Fibroblast of skin of right quadriceps (primary cell): ENCODE measurements around the gene USP6NL.

ENCODE experiments used
- DNase-seq: peaks from one replicate; pipeline ENCODE4 v3.0.0-alpha.2; 2013

Gene USP6NL

DNA sequence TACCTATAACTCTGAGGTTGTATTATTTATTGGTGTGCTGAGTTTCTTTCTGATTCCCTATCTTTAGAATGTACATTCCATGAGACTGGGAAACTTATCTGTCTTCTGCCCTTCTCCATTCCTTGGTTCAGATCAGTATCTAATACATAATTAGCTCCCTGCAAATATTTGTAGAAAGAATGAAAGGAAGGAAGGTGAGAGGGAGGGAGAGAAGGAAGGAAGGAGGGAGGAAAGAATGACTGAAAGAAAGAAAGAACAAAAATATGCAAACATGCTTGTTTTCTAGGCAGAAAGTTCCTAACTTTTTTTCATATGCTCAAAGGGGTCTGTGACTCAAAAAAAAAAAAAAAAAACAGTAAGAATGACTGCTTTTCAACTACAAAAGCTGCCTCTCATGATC is 3.9 kb upstream of the USP6NL start:
- DNase-seq = no peak

DNA sequence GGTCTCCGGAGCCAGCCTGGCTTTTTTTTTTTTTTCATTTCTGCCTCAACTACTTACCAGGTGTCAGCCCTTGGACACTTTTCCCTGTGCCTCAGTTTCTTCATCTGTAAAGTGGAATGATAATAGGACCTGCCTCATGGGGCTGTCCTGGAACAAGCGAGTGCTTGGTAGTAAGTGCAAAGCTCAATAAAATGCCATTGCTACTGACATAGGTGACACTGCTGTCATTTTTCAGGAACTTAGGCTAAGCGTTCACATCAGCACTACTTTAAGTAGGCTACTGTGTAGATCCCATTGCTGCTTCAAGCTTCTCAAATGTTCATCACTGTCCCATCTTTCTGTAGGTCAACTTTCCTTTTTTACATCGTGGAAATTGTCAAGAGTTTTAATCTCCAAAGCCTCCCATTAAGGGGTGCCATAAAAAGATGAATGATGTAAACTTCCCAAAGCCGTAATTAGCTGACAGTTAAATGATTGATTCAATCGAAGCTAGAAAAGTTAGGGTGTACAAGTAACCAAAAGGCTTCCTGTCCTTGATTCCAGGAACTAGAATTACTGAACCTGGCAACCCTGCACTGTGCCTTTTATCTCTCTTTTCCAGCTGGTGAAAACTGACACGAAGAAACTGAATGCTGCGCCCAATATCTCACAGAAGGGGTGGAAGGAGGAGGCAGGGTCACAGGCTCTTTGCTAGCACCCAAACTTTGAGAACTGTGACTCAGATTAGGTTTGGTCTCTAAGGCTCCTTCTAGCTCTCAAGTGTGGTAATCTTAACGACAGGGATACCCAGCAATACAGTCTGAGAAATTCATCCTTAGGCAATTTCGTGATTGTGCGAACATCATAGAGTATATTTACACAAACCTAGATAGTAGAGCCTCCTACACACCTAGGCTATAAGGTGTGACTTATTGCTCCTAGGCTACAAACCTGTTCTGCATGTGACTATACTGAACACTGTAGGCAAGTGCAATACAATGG is 861 bp upstream of the USP6NL start:
- peak; percentile 3 for DNase-seq

DNA sequence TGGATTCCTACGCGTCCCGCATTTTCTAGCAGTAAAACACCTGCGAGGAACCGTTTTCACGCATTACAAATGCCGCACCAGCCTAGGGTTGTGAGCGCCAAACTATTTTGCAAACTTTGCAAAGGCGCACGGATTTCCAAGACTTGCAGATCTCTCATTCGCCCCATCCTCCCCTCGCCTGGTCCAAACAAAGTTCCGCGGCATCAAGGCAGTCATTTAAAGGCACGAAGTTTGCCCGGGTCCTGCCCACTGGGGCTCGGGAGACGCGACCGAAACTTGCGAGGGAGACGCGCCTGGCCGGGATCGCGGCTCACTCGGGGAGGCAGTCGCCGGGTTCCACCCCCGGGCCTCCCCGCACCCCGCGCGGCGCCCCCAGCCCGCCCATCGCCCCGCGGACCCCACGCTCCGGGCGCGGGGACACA is 613 bp downstream of the USP6NL start:
- peak; percentile 19 for DNase-seq

DNA sequence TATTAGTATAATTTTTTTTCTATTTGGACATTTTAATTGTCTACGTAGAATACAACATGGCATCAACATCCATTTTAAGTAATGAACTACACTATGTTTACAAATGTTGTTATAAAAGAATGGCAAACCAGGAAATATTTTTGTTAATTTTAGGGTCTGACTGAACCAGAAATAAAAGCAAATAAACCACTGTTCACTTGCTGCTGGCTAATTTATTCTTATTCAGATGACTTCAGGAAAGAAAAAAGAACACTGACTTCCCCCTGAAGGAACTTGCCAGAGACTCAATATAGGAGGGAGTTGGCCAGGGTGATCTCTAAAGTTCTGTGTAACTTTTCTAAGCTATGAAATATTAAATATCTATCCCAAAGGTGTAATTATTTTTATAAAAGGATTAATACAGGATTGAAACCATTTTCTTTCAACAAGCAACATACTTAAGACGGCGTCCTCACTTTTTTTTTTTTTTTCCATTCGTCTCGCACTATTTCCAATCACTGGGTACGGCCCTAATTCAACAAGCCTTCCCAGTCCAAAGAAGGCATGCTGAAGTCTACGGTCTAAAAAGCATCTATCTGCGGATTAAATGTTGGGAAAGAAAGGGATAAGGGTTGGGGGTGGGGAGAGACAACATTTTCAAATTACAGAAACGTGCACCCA is 1.2 kb downstream of the USP6NL start:
- DNase-seq = no peak

DNA sequence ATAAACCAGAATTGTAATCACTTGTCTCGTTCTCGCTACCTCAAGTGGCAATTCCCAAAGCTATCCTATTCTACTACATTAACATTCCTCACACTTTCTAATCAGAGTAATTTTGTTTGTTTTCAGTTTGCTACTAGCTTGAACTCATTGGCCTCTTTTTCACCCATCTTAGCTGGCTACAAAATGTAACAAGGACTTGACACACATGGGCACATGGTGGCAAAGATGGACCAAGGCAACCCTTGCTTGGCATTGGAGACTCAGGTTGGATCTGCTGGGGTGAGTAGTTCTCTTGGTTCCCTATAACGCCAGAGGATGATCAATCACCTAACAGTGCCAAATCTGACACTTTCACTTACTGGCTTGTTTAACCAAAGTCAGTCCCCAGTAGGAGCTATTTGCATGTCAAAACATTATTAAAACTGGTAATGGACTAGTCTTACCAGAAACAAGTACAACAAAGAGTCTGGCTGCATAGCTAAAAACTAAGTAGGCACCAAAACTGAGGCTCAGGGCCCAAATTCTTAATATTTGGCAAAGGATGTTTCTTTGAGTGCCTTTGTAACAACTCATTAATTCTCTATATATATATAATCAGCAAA is 1.9 kb downstream of the USP6NL start:
- no peak for DNase-seq

GRCh38 chr10:11609052-11609451 is 2.4 kb downstream of the USP6NL start:
- no peak for DNase-seq

DNA sequence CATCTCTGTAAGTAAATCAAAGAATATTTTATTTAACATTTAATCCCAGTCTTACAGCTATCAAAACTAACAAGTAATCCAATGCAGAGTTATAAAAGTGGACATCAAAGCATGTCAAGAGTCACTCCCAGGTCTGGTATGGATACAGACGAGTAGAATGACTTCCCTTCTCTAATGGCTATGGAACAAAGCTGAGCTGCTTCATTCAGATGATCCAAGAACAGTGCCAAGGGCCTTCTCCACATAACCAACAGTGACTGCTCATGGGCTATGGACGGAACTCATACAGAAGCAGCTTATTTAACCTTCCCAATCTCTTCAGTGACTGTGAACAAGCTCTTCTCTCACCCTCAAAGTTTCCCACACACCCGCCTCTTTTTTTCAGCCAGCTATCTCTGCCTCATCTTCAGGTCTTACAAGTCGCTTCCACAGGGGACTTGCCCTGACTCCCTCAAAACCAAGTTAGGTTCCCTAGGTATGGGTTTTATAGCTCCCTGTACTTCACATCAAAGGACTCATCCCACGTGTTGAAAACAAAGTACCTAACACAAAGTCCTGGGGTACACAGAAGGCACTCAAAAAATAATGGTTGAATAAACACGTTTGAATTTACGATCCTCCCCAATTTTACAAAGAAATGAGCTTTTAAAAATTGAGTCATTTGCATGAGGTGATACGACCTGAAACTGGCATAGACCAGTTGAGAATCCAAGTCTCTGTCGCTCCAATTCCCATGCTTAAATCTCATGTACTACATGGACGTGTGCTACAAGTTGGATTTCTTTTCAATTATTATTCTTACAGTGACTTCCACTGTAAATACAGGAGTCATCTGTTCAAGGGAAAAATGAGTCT is 3.1 kb downstream of the USP6NL start:
- DNase-seq = no peak

DNA sequence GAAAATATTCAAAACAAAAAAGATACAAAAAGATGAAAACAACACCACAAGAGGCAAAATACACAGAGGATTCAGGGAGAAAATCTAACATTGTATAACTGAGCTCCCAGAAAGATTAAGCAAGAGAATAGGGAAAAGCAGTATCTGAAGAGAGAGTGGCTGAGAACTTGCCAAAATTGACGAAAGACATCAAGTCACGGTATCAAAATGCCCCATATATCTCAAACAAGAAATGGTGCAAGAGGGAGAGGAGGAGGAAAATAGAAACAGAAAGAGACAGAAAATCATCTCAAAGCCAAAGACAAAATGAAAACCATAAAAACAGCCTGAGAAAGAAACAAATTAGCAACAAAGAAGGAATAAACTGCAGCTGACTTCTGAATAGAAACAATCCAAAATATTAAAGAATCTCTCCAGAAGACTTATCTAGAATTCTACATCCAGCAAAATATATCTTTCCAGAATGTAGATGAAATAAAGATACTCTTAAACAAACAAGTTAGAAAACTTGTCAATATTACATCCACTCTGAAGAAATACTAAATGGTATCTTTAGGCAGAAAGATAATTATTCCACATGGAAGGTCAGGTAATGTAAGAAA is 5.5 kb downstream of the USP6NL start:
- no peak for DNase-seq

GRCh38 chr10:11604865-11605650 is 6.4 kb downstream of the USP6NL start:
- no peak for DNase-seq

GRCh38 chr10:11603741-11604140 is 7.7 kb downstream of the USP6NL start:
- DNase-seq = no peak

DNA sequence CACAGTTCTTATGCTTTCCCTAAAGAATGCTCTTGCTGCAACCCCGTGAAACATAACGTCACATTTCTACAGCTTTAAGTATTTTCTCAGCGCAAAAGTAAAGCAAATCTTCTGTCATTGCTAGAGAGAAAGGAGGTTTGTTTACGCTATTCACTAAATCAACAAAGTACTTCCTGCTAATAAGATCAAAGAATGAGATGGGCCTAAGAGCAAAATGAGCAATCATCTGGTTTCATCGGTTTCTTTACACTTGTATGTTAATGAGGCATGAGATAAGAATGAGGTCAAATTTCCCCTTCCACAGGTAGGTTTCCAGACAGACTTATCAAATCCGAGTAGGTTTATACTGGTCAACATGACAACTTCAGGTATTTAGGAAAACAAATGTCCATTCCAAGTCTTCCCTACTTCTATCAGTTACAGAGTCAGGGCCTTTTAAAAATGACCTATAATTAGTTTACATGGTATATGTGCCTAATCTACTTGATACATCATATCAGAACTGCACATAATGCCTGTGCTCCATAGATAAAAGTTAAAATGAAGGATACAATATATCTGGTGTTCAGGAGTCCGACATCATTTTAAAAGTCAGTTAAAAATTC is 8.4 kb downstream of the USP6NL start:
- no peak for DNase-seq

GRCh38 chr10:11602358-11602757 is 9.1 kb downstream of the USP6NL start:
- no peak for DNase-seq

DNA sequence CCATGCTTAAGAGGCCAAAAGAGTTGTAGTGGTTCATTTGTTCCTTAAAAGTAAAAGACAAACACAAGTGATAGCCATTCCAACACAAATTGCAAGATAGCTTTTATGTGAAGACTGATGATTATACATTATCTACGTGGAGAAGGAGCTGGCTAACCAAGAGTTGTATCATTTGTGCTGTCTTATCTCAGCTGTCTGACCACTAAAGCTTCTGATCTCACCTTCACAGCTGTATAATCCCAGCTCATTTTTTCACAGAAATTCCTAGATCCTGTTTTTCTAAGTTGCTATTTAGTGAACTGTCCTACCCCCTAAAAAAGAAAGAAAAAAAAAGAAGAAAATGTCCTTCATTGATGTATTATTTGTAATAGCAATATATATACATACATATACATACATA is 9.8 kb downstream of the USP6NL start:
- no peak for DNase-seq

- DNase-seq = no peak
These were observed 11.2 kb downstream of the USP6NL start for GRCh38 chr10:11600280-11600679.

DNA sequence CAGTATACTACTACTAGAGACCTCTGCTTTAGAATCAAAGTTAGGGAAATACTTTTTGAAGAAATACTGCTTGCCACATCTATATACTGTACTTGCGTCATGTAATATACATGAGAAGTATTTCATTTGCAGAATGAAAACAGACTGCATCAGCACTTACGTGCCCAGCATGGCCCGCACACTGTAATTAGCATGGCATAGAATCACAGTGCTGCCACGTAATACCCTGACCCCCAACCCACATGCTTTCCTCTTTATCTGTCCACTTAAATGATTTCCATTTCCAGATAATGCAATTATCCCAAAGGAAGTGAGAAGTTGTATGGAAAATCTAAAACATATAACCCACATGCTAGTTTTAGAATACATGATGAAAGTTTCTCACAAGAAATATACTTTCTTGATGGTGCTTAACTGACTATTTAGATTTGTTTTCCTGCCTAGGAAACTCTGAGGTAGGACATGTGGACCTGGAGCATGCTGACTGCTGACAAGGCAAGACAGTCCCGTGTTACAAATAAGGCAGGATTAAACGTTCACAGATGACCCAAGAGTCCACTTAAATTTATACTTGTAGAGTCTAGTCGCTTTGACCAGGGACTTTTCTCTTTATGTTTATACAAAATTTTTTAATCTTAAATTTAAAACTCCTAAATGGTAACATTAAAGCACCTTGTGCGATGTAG is 12.6 kb downstream of the USP6NL start:
- DNase-seq = no peak

GRCh38 chr10:11597470-11597869 is 14.0 kb downstream of the USP6NL start:
- DNase-seq = no peak

DNA sequence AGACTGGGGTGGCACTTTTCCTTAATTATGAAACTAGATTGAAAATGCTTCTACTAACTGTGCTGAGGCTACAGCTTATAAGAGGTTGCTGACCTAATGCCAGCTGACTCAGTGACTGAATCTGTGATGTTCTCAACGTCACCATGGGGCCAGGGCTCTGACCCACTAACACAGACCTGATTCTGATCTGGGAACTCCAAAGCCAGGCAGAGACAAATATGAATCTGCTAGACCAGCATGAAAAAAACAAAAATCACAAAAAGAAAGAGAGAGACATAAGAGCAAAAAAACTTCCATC is 16.1 kb downstream of the USP6NL start:
- peak; percentile 4 for DNase-seq

DNA sequence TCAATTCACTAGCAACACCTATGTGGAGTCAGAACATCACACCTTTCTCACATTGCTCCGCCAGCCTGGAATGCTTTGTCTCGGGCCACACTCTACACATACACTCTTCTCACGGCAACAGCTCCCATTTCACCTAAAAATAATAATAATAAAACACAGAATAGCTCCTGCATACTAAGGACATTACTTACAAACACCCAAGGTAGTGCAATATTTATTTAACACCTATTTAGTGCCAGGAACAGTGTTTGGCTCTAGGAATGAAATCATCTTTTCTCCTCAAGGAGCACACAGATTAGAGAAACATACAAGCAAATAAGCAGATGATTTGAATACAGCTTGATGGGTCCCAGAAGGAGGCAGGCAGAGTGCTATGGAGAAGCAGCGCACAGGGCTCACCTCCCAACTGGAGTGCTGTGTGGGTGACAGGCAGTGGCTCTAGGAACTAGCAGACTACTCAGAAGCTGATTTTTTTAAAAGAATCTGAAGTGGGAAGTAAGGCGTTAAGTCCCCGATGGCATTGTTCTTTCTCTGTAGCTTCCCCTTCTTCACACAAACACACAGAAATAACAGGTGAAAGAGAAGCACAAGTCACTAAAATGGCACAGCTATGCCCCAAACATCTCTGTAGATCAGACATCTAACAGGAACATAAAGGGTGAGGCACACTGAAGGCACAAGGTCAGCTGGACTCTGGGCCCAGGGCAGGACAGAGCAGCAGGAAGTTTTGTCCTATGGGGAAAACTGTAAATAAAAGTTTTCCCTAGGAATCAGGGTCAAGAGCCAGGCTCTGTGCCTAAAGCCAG is 16.7 kb downstream of the USP6NL start:
- DNase-seq = no peak

DNA sequence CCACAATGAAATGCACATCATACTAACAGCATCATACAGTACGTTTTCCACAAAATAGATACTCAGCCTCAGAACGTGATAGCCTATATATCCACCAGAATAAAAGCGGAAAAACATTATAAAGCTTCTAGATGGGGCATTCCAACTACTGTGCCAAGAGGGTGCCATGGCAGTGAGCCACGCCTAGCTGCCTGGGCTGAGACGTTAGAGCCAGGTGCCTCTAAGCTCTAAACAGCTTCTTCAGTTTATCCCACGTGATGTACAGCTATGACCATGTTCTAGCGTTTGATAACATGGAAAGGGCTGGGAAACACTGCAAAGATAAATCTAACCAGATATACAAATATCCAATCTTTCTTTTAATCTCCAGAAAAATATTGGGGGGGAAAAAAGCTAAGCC is 17.8 kb downstream of the USP6NL start:
- DNase-seq = no peak

DNA sequence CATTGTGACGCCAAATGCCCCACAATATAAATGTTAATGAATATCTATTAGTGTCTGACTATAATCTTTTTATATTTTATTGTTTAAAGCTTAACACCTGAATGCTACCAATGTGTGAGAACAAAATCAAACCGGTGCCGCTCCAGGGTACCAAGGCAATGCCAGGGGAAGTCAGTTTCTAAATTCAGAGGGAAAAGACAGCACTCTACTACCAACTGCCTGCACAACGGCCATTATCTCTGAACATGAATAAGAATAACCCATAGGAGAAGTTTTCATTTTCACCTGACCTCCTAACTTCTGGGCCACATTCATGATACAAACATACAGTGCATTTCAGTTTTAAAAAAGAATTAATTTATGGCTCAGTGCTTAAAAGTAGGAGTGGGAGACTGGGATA is 21.7 kb downstream of the USP6NL start:
- no peak for DNase-seq
